SH-SY5Y (cell line): ENCODE measurements around the gene L1TD1.

ENCODE experiments used
- GATA2 ChIP-seq: IDR thresholded peaks from 2 replicates; pipeline ENCODE4 v1.6.1; 2011; ENCODE audit warnings: mild to moderate bottlenecking, low read depth, low read length
- GATA3 ChIP-seq: IDR thresholded peaks from 2 replicates; pipeline ENCODE4 v1.6.1; 2011; ENCODE audit warnings: low read depth, mild to moderate bottlenecking, low read length, moderate library complexity

GRCh38 chr1:62188111-62188510, 6.5 kb upstream of the L1TD1 start:
- TF ChIP-seq GATA3 (no peak), GATA2 (no peak)
